Measurements from ENCODE around the gene LRFN4. TPM values are rescaled to one million over a fixed set of nuclear protein-coding genes. Genes with fewer than 3 reads are reported as not detected.
A peak's percentile ranks its signal among the peaks of the same experiment; 100 is the strongest.

Gene LRFN4
- total RNA-seq, 1 experiment from 2014 or later: 70.3 TPM

DNA sequence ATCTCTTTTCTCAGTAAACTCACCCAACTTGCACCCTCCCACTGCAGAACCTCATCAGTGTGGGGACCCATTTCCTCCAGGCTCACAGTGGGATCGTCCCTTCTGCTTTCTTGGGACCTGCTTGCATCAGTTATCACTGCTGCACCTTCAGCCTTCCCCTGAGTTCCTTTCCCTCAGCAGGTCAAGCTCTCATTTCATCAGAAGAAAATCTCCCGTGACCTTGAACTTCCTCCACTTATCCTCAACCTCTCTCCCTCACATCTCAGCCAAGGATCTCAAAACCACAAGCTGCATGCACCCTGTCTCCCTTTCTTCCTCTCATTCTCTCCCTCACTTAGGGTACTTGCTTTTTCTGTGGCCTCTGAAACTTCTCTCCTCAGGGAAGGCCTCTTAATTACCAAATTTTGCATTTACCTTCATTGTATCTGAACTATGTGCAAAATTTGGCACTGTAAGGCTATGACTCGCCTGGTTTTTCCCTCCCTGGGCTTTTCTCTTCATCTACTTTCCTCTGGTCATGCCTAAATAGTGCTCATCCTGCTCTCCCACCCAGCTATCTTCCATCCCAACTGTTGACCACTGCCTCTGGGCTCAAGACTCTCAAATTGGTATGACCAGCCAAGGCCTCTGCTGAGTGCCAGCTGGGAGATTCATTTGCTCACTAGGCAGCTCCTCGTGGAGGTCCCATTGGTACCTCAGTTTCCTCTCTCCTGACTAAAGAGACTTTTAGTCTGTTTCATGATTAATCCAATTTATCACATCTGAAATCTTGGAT, 16.4 kb upstream of the LRFN4 start (continued):
- TF ChIP-seq, protein P1, sequence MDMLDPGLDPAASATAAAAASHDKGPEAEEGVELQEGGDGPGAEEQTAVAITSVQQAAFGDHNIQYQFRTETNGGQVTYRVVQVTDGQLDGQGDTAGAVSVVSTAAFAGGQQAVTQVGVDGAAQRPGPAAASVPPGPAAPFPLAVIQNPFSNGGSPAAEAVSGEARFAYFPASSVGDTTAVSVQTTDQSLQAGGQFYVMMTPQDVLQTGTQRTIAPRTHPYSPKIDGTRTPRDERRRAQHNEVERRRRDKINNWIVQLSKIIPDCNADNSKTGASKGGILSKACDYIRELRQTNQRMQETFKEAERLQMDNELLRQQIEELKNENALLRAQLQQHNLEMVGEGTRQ (CRISPR knock-in tag; IDR thresholded peaks at IDR 0.05): no peak

- Mint-ChIP-seq H3K4me3 (peak overlapping the region; percentile 82), H3K27me3 (ENCODE audit: low read depth) (no peaks in the 10 kb centered on the region), H3K9me3 (no peaks in the 10 kb centered on the region), H3K4me1 (peaks cover 20% of the 10 kb centered on the region), H3K27ac (no peak overlapping the region), H3K36me3 (peaks cover 19% of the 10 kb centered on the region)
- ATAC-seq (no peak), DNase-seq (ENCODE audit: low spot score) (no peak)
- TF ChIP-seq, protein P2, sequence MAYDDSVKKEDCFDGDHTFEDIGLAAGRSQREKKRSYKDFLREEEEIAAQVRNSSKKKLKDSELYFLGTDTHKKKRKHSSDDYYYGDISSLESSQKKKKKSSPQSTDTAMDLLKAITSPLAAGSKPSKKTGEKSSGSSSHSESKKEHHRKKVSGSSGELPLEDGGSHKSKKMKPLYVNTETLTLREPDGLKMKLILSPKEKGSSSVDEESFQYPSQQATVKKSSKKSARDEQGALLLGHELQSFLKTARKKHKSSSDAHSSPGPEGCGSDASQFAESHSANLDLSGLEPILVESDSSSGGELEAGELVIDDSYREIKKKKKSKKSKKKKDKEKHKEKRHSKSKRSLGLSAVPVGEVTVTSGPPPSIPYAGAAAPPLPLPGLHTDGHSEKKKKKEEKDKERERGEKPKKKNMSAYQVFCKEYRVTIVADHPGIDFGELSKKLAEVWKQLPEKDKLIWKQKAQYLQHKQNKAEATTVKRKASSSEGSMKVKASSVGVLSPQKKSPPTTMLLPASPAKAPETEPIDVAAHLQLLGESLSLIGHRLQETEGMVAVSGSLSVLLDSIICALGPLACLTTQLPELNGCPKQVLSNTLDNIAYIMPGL (CRISPR knock-in tag; IDR thresholded peaks at IDR 0.05): no peak
- TF ChIP-seq TCF7 (CRISPR knock-in tag; IDR thresholded peaks at IDR 0.05; ENCODE audit: low read depth) (no peak), PRRX2 (CRISPR knock-in tag; IDR thresholded peaks at IDR 0.05) (no peak), ATF1 (CRISPR knock-in tag; IDR thresholded peaks at IDR 0.05) (no peak), SP1 (CRISPR knock-in tag; conservative IDR thresholded peaks at IDR 0.05) (no peak), SMAD4 (CRISPR knock-in tag; IDR thresholded peaks at IDR 0.05) (no peak), CTCF (IDR thresholded peaks at IDR 0.05) (no peak), OVOL2 (CRISPR knock-in tag; IDR thresholded peaks at IDR 0.05; ENCODE audit: borderline replicate concordance) (no peak), NFE2L1 (CRISPR knock-in tag; IDR thresholded peaks at IDR 0.05) (no peak), ESRRA (CRISPR knock-in tag; IDR thresholded peaks at IDR 0.05; ENCODE audit: borderline replicate concordance) (no peak), ATF2 (CRISPR knock-in tag; IDR thresholded peaks at IDR 0.05; ENCODE audit: borderline replicate concordance, low read depth) (no peak), NR1H2 (CRISPR knock-in tag; IDR thresholded peaks at IDR 0.05) (no peak)
- TF ChIP-seq, protein P3, sequence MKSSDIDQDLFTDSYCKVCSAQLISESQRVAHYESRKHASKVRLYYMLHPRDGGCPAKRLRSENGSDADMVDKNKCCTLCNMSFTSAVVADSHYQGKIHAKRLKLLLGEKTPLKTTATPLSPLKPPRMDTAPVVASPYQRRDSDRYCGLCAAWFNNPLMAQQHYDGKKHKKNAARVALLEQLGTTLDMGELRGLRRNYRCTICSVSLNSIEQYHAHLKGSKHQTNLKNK (CRISPR knock-in tag; IDR thresholded peaks at IDR 0.05): no peak
- TF ChIP-seq, protein P4, sequence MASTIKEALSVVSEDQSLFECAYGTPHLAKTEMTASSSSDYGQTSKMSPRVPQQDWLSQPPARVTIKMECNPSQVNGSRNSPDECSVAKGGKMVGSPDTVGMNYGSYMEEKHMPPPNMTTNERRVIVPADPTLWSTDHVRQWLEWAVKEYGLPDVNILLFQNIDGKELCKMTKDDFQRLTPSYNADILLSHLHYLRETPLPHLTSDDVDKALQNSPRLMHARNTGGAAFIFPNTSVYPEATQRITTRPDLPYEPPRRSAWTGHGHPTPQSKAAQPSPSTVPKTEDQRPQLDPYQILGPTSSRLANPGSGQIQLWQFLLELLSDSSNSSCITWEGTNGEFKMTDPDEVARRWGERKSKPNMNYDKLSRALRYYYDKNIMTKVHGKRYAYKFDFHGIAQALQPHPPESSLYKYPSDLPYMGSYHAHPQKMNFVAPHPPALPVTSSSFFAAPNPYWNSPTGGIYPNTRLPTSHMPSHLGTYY (CRISPR knock-in tag; IDR thresholded peaks at IDR 0.05): no peak
- TF ChIP-seq, protein P5, sequence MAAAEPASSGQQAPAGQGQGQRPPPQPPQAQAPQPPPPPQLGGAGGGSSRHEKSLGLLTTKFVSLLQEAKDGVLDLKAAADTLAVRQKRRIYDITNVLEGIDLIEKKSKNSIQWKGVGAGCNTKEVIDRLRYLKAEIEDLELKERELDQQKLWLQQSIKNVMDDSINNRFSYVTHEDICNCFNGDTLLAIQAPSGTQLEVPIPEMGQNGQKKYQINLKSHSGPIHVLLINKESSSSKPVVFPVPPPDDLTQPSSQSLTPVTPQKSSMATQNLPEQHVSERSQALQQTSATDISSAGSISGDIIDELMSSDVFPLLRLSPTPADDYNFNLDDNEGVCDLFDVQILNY (CRISPR knock-in tag; IDR thresholded peaks at IDR 0.05): no peak
- TF ChIP-seq, protein P6, sequence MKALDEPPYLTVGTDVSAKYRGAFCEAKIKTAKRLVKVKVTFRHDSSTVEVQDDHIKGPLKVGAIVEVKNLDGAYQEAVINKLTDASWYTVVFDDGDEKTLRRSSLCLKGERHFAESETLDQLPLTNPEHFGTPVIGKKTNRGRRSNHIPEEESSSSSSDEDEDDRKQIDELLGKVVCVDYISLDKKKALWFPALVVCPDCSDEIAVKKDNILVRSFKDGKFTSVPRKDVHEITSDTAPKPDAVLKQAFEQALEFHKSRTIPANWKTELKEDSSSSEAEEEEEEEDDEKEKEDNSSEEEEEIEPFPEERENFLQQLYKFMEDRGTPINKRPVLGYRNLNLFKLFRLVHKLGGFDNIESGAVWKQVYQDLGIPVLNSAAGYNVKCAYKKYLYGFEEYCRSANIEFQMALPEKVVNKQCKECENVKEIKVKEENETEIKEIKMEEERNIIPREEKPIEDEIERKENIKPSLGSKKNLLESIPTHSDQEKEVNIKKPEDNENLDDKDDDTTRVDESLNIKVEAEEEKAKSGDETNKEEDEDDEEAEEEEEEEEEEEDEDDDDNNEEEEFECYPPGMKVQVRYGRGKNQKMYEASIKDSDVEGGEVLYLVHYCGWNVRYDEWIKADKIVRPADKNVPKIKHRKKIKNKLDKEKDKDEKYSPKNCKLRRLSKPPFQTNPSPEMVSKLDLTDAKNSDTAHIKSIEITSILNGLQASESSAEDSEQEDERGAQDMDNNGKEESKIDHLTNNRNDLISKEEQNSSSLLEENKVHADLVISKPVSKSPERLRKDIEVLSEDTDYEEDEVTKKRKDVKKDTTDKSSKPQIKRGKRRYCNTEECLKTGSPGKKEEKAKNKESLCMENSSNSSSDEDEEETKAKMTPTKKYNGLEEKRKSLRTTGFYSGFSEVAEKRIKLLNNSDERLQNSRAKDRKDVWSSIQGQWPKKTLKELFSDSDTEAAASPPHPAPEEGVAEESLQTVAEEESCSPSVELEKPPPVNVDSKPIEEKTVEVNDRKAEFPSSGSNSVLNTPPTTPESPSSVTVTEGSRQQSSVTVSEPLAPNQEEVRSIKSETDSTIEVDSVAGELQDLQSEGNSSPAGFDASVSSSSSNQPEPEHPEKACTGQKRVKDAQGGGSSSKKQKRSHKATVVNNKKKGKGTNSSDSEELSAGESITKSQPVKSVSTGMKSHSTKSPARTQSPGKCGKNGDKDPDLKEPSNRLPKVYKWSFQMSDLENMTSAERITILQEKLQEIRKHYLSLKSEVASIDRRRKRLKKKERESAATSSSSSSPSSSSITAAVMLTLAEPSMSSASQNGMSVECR (CRISPR knock-in tag; IDR thresholded peaks at IDR 0.05; ENCODE audit: borderline replicate concordance): no peak
- ChIA-PET CTCF (interaction anchor here (1.2 to 4.8 kb wide), 8 partner anchors 8 to 424 kb away, joined by 3 to 30 read pairs (median 7); no protein-coding TSS in a partner anchor), POLR2A (interaction anchor here (1.9 to 2.7 kb wide), 2 partner anchors 15 to 117 kb away, joined by 5 to 17 read pairs; partner anchors contain the start of genes LRFN4 and PC)
These were observed 15.0 kb upstream of the LRFN4 start for GRCh38 chr11:66841861-66842260.

All from WTC11 (cell line).